Ishikawa (cell line): ENCODE data around the gene PPM1J.

ENCODE experiments used
- CEBPB ChIP-seq: IDR thresholded peaks from 2 replicates; pipeline ENCODE4 v1.6.1; 2012
- CREB1 ChIP-seq: IDR thresholded peaks from 2 replicates; pipeline ENCODE4 v1.6.1; 2012; ENCODE audit warnings: low read depth
- EGR1 ChIP-seq: IDR thresholded peaks from 2 replicates; pipeline ENCODE4 v1.6.1; 2012
- EP300 ChIP-seq: IDR thresholded peaks from 2 replicates; pipeline ENCODE4 v1.6.1; 2012; ENCODE audit warnings: borderline replicate concordance
- FOXM1 ChIP-seq: IDR thresholded peaks from 2 replicates; pipeline ENCODE4 v1.6.1; 2012; ENCODE audit warnings: low read depth, borderline replicate concordance
- MAX ChIP-seq: IDR thresholded peaks from 2 replicates; pipeline ENCODE4 v1.6.1; 2012
- NFIC ChIP-seq: IDR thresholded peaks from 2 replicates; pipeline ENCODE4 v1.6.1; 2012
- RAD21 ChIP-seq: IDR thresholded peaks from 2 replicates; pipeline ENCODE4 v1.6.1; 2012; ENCODE audit warnings: low read depth
- REST ChIP-seq: IDR thresholded peaks from 2 replicates; pipeline ENCODE4 v1.6.1; 2012; ENCODE audit warnings: low read depth, mild to moderate bottlenecking
- TAF1 ChIP-seq: IDR thresholded peaks from 2 replicates; pipeline ENCODE4 v1.6.1; 2012; ENCODE audit warnings: low read depth, mild to moderate bottlenecking
- TCF12 ChIP-seq: IDR thresholded peaks from 2 replicates; pipeline ENCODE4 v1.6.1; 2012; ENCODE audit warnings: low read depth
- TEAD4 ChIP-seq: IDR thresholded peaks from 2 replicates; pipeline ENCODE4 v1.6.1; 2012
- USF1 ChIP-seq: IDR thresholded peaks from 2 replicates; pipeline ENCODE4 v1.6.1; 2012
- YY1 ChIP-seq: IDR thresholded peaks from 2 replicates; pipeline ENCODE4 v1.6.1; 2012; ENCODE audit warnings: low read depth
- ZBTB7A ChIP-seq: IDR thresholded peaks from 2 replicates; pipeline ENCODE4 v1.6.1; 2012; ENCODE audit warnings: low read depth

PPM1J gene

GRCh38 chr1:112754116-112754628 lies 39.0 kb upstream of the PPM1J start:
- TF ChIP-seq REST (no peak), YY1 (no peak), MAX (no peak), ZBTB7A (no peak), TEAD4 (no peak), CREB1 (no peak), CEBPB (no peak), TCF12 (no peak), EGR1 (no peak), EP300 (no peak)

- TF ChIP-seq FOXM1 = no peak
- TF ChIP-seq USF1 = no peak
- TF ChIP-seq TEAD4 = no peak
Observed at GRCh38 chr1:112748396-112748795, 33.3 kb upstream of the PPM1J start.

- TF ChIP-seq REST = no peak
- TF ChIP-seq EP300 = no peak
- TF ChIP-seq TEAD4 = no peak
- no peak for TF ChIP-seq MAX
Observed at GRCh38 chr1:112744009-112744578, 29.0 kb upstream of the PPM1J start.

GRCh38 chr1:112743174-112744008 lies 28.3 kb upstream of the PPM1J start:
- TF ChIP-seq TCF12 (no peak), ZBTB7A (no peak), YY1 (no peak), RAD21 (no peak), NFIC (no peak), CREB1 (no peak), EP300 (no peak), MAX (no peak), CEBPB (no peak), TAF1 (no peak)

GRCh38 chr1:112737573-112737972 lies 22.4 kb upstream of the PPM1J start:
- TF ChIP-seq EGR1 (no peak), RAD21 (peak; percentile 41)

- TF ChIP-seq TCF12 (no peak), EP300 (no peak), TAF1 (no peak), ZBTB7A (no peak), MAX (no peak), EGR1 (no peak), REST (no peak), FOXM1 (no peak), CEBPB (no peak), RAD21 (no peak), YY1 (no peak), TEAD4 (no peak), CREB1 (no peak), USF1 (no peak), NFIC (no peak)
Observed at GRCh38 chr1:112735752-112736151, 20.6 kb upstream of the PPM1J start.
